GM12878 (cell line): ENCODE results near the gene CERK. TPM values are rescaled to one million over a fixed set of nuclear protein-coding genes. Genes with fewer than 3 reads are reported as not detected.

Experiments used
- ATAC-seq: fragments of 200-7000 bp; cut with Tn5 transposase; 3 replicates; pipeline ENCODE4 v1.9.1; 2020; ENCODE audit warnings: mild to moderate bottlenecking, moderate library complexity
- BruUV-seq: library from RNA; stranded (reverse); fragments of 400-500 nt; replicated peaks from 2 replicates; lab custom pipeline; 2021; lab: Mats Ljungman, UMichigan
- CTCF ChIA-PET: fragments of 300-600 bp; sonication (Branson Sonifier 250); formaldehyde crosslinking; extraction: SDS; loops from one replicate; lab custom pipeline; 2021; ENCODE audit warnings: inconsistent platforms; lab: Yijun Ruan, JAX
- POLR2A ChIA-PET: fragments of 350-600 bp; formaldehyde crosslinking; extraction: SDS; loops from one replicate; lab custom pipeline; 2021; ENCODE audit warnings: inconsistent platforms; lab: Charles Lee
- RAD21 ChIA-PET: fragments of 300-600 bp; sonication (Branson Sonifier 250); formaldehyde crosslinking; loops from one replicate; lab custom pipeline; 2023; ENCODE audit warnings: antibody characterized with exemption; ENCODE audit not compliant: unreplicated experiment; lab: Charles Lee
- SMC1A ChIA-PET: fragments of 300-600 bp; sonication (Branson Sonifier 250); formaldehyde crosslinking; loops from one replicate; lab custom pipeline; 2023; ENCODE audit not compliant: unreplicated experiment, uncharacterized antibody; lab: Charles Lee
- DNase-seq: peaks from one replicate; pipeline ENCODE4 v3.0.0-alpha.2; 2011; ENCODE audit warnings: low read depth, low spot score
- FAIRE-seq: peaks from 3 replicates; lab custom pipeline; 2011; peaks lifted over from hg19 to GRCh38; lab: Jason Lieb, UNC
- H2AFZ ChIP-seq: 2 replicates; pipeline ENCODE4 v1.6.0; 2011; ENCODE audit warnings: low read depth, low read length, control low read depth; ENCODE audit not compliant: control insufficient read depth
- H3K27ac ChIP-seq: 2 replicates; pipeline ENCODE4 v1.5.1; 2011; ENCODE audit warnings: control low read depth; ENCODE audit not compliant: control insufficient read depth, insufficient read depth
- H3K27me3 ChIP-seq, 2 experiments: replicated peaks in 1 of 2; 2 replicates each; pipeline versions ENCODE4 v1.6.0 to v1.6.1; 2011; ENCODE audit warnings: low read length in 1 of 2; ENCODE audit not compliant: control insufficient read depth in 2 of 2, insufficient read depth in 2 of 2
- H3K36me3 ChIP-seq, 2 experiments: 2 replicates each; pipeline ENCODE4 v1.5.1; 2011; ENCODE audit warnings: low read length in 1 of 2; ENCODE audit not compliant: control insufficient read depth in 2 of 2, insufficient read depth in 2 of 2
- H3K4me1 ChIP-seq: 2 replicates; pipeline ENCODE4 v1.6.1; 2011; ENCODE audit warnings: mild to moderate bottlenecking, low read length, moderate library complexity, mixed read lengths; ENCODE audit not compliant: control insufficient read depth, insufficient read depth
- H3K4me2 ChIP-seq: 2 replicates; pipeline ENCODE4 v1.6.0; 2011; ENCODE audit warnings: control low read depth; ENCODE audit not compliant: control insufficient read depth, insufficient read depth
- H3K4me3 ChIP-seq: fragments of 200-600 bp; sonication (generic); 2 replicates; pipeline ENCODE4 v1.5.1; 2016
- H3K79me2 ChIP-seq: 2 replicates; pipeline ENCODE4 v1.6.0; 2011; ENCODE audit warnings: low read length; ENCODE audit not compliant: control insufficient read depth, insufficient read depth
- H3K9ac ChIP-seq: 2 replicates; pipeline ENCODE4 v1.8.0; 2011; ENCODE audit warnings: low read length, control low read depth, mixed read lengths; ENCODE audit not compliant: control insufficient read depth, insufficient read depth
- H3K9me3 ChIP-seq: replicated peaks from 3 replicates; pipeline ENCODE4 v1.5.1; 2011; ENCODE audit warnings: mild to moderate bottlenecking, low read length; ENCODE audit not compliant: control insufficient read depth, insufficient read depth
- H4K20me1 ChIP-seq: 2 replicates; pipeline ENCODE4 v1.6.0; 2011; ENCODE audit not compliant: control insufficient read depth, insufficient read depth
- ASH2L ChIP-seq: fragments of 300-600, 200-600 bp; sonication (generic); IDR thresholded peaks from 2 replicates; pipeline ENCODE4 v1.6.1; 2017; ENCODE audit warnings: low read depth, mild to moderate bottlenecking, borderline replicate concordance
- DPF2 ChIP-seq: fragments of 450-650 bp; IDR thresholded peaks from 2 replicates; pipeline ENCODE4 v1.6.1; 2017; ENCODE audit warnings: mild to moderate bottlenecking
- ESRRA ChIP-seq: IDR thresholded peaks from 2 replicates; pipeline ENCODE4 v1.6.1; 2012; ENCODE audit warnings: mild to moderate bottlenecking, low read length, improper control_type of control experiment
- FOS ChIP-seq: IDR thresholded peaks from 3 replicates; pipeline ENCODE4 v1.6.1; 2011; ENCODE audit warnings: borderline replicate concordance; ENCODE audit not compliant: insufficient read length; ENCODE audit errors: extremely low read depth
- IRF5 ChIP-seq: fragments of 450-650 bp; IDR thresholded peaks from 2 replicates; pipeline ENCODE4 v1.6.1; 2017; ENCODE audit warnings: borderline replicate concordance
- KAT2A ChIP-seq: conservative IDR thresholded peaks from 2 replicates; pipeline ENCODE4 v1.6.1; 2011; ENCODE audit warnings: low read depth, low read length; ENCODE audit not compliant: control insufficient read depth
- KDM1A ChIP-seq: fragments of 200-600 bp; sonication (generic); IDR thresholded peaks from 2 replicates; pipeline ENCODE4 v1.6.1; 2016; ENCODE audit warnings: borderline replicate concordance
- KLF5 ChIP-seq: fragments of 450-650 bp; IDR thresholded peaks from 2 replicates; pipeline ENCODE4 v1.6.1; 2014; ENCODE audit warnings: mild to moderate bottlenecking; ENCODE audit not compliant: partially characterized antibody
- LARP7 ChIP-seq: fragments of 450-650 bp; IDR thresholded peaks from 2 replicates; pipeline ENCODE4 v1.6.1; 2017; ENCODE audit warnings: mild to moderate bottlenecking
- MEF2A ChIP-seq: IDR thresholded peaks from 2 replicates; pipeline ENCODE4 v1.6.1; 2011; ENCODE audit warnings: low read depth, mild to moderate bottlenecking, low read length, moderate library complexity; ENCODE audit not compliant: insufficient read depth
- MTA2 ChIP-seq: fragments of 450-650 bp; IDR thresholded peaks from 2 replicates; pipeline ENCODE4 v1.6.1; 2016; ENCODE audit warnings: low read depth, mild to moderate bottlenecking, moderate library complexity
- MTA3 ChIP-seq: IDR thresholded peaks from 2 replicates; pipeline ENCODE4 v1.6.1; 2012; ENCODE audit warnings: low read length, inconsistent platforms, borderline replicate concordance
- NFXL1 ChIP-seq: fragments of 450-650 bp; IDR thresholded peaks from 2 replicates; pipeline ENCODE4 v1.6.1; 2017; ENCODE audit warnings: antibody characterized with exemption, mild to moderate bottlenecking, borderline replicate concordance
- PRDM15 ChIP-seq: fragments of 450-650 bp; formaldehyde crosslinking; IDR thresholded peaks from 2 replicates; pipeline ENCODE4 v1.4.0; 2020; ENCODE audit warnings: mild to moderate bottlenecking, moderate library complexity
- SMAD5 ChIP-seq: IDR thresholded peaks from 2 replicates; pipeline ENCODE4 v1.6.1; 2016; ENCODE audit warnings: antibody characterized with exemption, low read depth
- TCF3 ChIP-seq: IDR thresholded peaks from 2 replicates; pipeline ENCODE4 v1.6.1; 2012; ENCODE audit warnings: low read depth, mild to moderate bottlenecking, low read length, borderline replicate concordance; ENCODE audit not compliant: insufficient read depth
- TCF7 ChIP-seq: IDR thresholded peaks from 2 replicates; pipeline ENCODE4 v1.6.1; 2014; ENCODE audit warnings: antibody characterized with exemption, borderline replicate concordance
- ZNF207 ChIP-seq: fragments of 450-650 bp; IDR thresholded peaks from 2 replicates; pipeline ENCODE4 v1.6.1; 2014; ENCODE audit warnings: antibody characterized with exemption, mild to moderate bottlenecking, borderline replicate concordance
- WGBS: methylation state at CpG from one replicate; pipeline ENCODE4 v1.1.6; 2016; ENCODE audit warnings: low lambda C conversion rate; ENCODE audit not compliant: insufficient replicate concordance, insufficient coverage; ENCODE audit errors: missing lambda C conversion rate; 5-methylcytosine and 5-hydroxymethylcytosine counted together
- in situ Hi-C: fragments of 300-500 bp; cut with MboI; formaldehyde crosslinking; loops from 9 replicates; pipeline ENCODE4 v1.14.3; 2018; ENCODE audit warnings: mixed read lengths
- intact Hi-C: fragments of 100-400 bp; cut with micrococcal nuclease; formaldehyde crosslinking; loops from one replicate; pipeline ENCODE4 v1.14.2; 2022; ENCODE audit not compliant: unreplicated experiment
- polyA plus RNA-seq, 11 experiments: library from polyadenylated mRNA; depleted of rRNA in 4 of 11; unstranded in 6 of 11; stranded (reverse) in 5 of 11; fragments of >200 nt; fragmentation: Nextera tagmentation in 4 of 11; fragmentation: Illumina TruSeq in 1 of 11; extraction: Ambion mirVana in 4 of 11; extraction: Trizol in 1 of 11; gene quantifications; 1 replicate in 1 of 11; 2 replicates in 10 of 11; pipeline versions ENCODE4 v1.2.1 to v1.2.3, GENCODE V29; 2011 to 2016; ENCODE audit warnings: inconsistent platforms in 2 of 11, missing spikeins in 2 of 11, low read depth in 1 of 11
- total RNA-seq, 4 experiments: library from RNA; depleted of rRNA in 3 of 4; stranded (reverse); fragments of >200 nt in 3 of 4; fragmentation: Illumina TruSeq in 1 of 4; extraction: Trizol in 1 of 4; gene quantifications; 2 replicates each; pipeline versions ENCODE4 v1.2.1 to v1.2.3, GENCODE V29; 2013 to 2021

CERK gene
- total and polyA plus RNA-seq, 10 of the 15 experiments (the other 5 are each of a cell fraction or from before 2014, with no cell fraction given) = 4.0 to 41.1 (median 30.2) TPM

- TF ChIP-seq PRDM15 (CRISPR knock-in tag) (no peak), MEF2A (no peak), FOS (no peak)
Observed at GRCh38 chr22:46687048-46687444, 51.0 kb downstream of the CERK start (continued).

- no peaks in the 10 kb centered on the region for H3K79me2 ChIP-seq
- RAD21 ChIA-PET = no interaction called here
- WGBS = 98% methylated on average over 33 of the region's 33 CpGs
- H3K4me1 ChIP-seq = peaks cover 26% of the 10 kb centered on the region
- no peak overlapping the region for H3K4me3 ChIP-seq
- no peaks in the 10 kb centered on the region for H3K9me3 ChIP-seq
- ATAC-seq = no peak
- in situ Hi-C loops = no loop called here
- no peak overlapping the region for H3K9ac ChIP-seq
- H3K27ac ChIP-seq = no peak overlapping the region
- no peaks in the 10 kb centered on the region for H3K27me3 ChIP-seq
- H2AFZ ChIP-seq = no peak overlapping the region
- CTCF ChIA-PET = interaction anchor here (1.1 kb wide), 1 partner anchor 123 kb away, joined by 3 read pairs; no protein-coding TSS in a partner anchor
- POLR2A ChIA-PET = no interaction called here
- intact Hi-C loops = no loop called here
- BruUV-seq = no TSS peak
- peaks cover 6 to 24% of the 10 kb centered on the region in 2 experiments; a peak in 3 of 4 replicates for H3K36me3 ChIP-seq
- 0 out of 2 replicates have a peak, but pooled peaks cover 2% of the 10 kb centered on the region for H4K20me1 ChIP-seq
- FAIRE-seq = no peak
- H3K4me2 ChIP-seq = no peak overlapping the region
- no peak for DNase-seq
- SMC1A ChIA-PET = interaction anchor here (1.2 kb wide), 1 partner anchor 122 kb away, joined by 3 read pairs; no protein-coding TSS in a partner anchor
- TF ChIP-seq ZNF207 (no peak), NFXL1 (no peak), TCF3 (no peak), MTA3 (no peak), SMAD5 (no peak), MTA2 (no peak), LARP7 (no peak), IRF5 (no peak), KDM1A (no peak), DPF2 (no peak), ASH2L (no peak), TCF7 (no peak), ESRRA (no peak), KAT2A (no peak), KLF5 (no peak)
Observed at GRCh38 chr22:46686221-46687047, 51.6 kb downstream of the CERK start.
